A549 (cell line): ENCODE data around the gene ROPN1B. TPM values are rescaled to one million over a fixed set of nuclear protein-coding genes. Genes with fewer than 3 reads are reported as not detected.

Source experiments
- ATAC-seq, 2 experiments: fragments of 200-7000 bp in 1 of 2; fragments of >200 bp in 1 of 2; cut with Nextera tagmentation in 1 of 2; cut with Tn5 transposase in 1 of 2; 3 replicates each; pipeline versions ENCODE4 v1.8.0 to v1.9.1; 2018 to 2020; ENCODE audit warnings: mild to moderate bottlenecking in 1 of 2, moderate library complexity in 1 of 2
- CTCF ChIA-PET: fragments of 300-600 bp; sonication (Branson Sonifier 250); formaldehyde crosslinking; extraction: SDS; loops from one replicate; lab custom pipeline; 2021; ENCODE audit warnings: antibody characterized with exemption, inconsistent platforms; lab: Yijun Ruan, JAX
- POLR2A ChIA-PET: fragments of 350-600 bp; formaldehyde crosslinking; extraction: SDS; loops from one replicate; lab custom pipeline; 2021; ENCODE audit warnings: antibody characterized with exemption, inconsistent platforms; lab: Yijun Ruan, JAX
- DNase-seq, 2 experiments: peaks; one replicate each; pipeline versions ENCODE4 v3.0.0 to v3.0.0-alpha.2; 2011 to 2016; ENCODE audit warnings: low read depth in 1 of 2, low spot score in 1 of 2
- FAIRE-seq: peaks from 2 replicates; lab custom pipeline; 2011; peaks lifted over from hg19 to GRCh38; lab: Jason Lieb, UNC
- H3K27ac ChIP-seq, 2 experiments: fragments of >200 bp; sonication (Bioruptor Twin); formaldehyde crosslinking; 3 replicates each; pipeline ENCODE4 v1.5.1; 2016 to 2017
- H3K4me1 ChIP-seq: fragments of >200 bp; sonication (Bioruptor Twin); formaldehyde crosslinking; 3 replicates; pipeline ENCODE4 v1.6.1; 2016
- H3K4me2 ChIP-seq: fragments of >200 bp; sonication (Bioruptor Twin); formaldehyde crosslinking; 3 replicates; pipeline ENCODE4 v1.6.1; 2016
- H3K4me3 ChIP-seq: fragments of >200 bp; sonication (Bioruptor Twin); formaldehyde crosslinking; 3 replicates; pipeline ENCODE4 v1.5.1; 2016
- H3K9me3 ChIP-seq: fragments of >200 bp; sonication (Bioruptor Twin); formaldehyde crosslinking; 3 replicates; pipeline ENCODE4 v1.6.1; 2016
- CBX2 ChIP-seq: fragments of 200-600 bp; sonication (generic); IDR thresholded peaks from 2 replicates; pipeline ENCODE4 v1.6.1; 2016; ENCODE audit warnings: low read depth, mild to moderate bottlenecking, borderline replicate concordance
- CBX8 ChIP-seq: fragments of 200-600 bp; sonication (generic); IDR thresholded peaks from 2 replicates; pipeline ENCODE4 v1.6.1; 2016
- CHD2 ChIP-seq: fragments of 150-350 bp; IDR thresholded peaks from 2 replicates; pipeline ENCODE4 v1.6.1; 2014; ENCODE audit warnings: low read length; ENCODE audit not compliant: partially characterized antibody
- EHMT2 ChIP-seq: fragments of 200-600 bp; sonication (generic); IDR thresholded peaks from 2 replicates; pipeline ENCODE4 v1.6.1; 2016; ENCODE audit warnings: antibody characterized with exemption, low read depth, mild to moderate bottlenecking, moderate library complexity
- ESRRA ChIP-seq: fragments of 150-350 bp; IDR thresholded peaks from 2 replicates; pipeline ENCODE4 v1.6.1; 2014; ENCODE audit warnings: mild to moderate bottlenecking, low read length, borderline replicate concordance
- FOSB ChIP-seq: fragments of 250-450 bp; sonication (Bioruptor Pico); IDR thresholded peaks from 2 replicates; pipeline ENCODE4 v1.5.0; 2020; ENCODE audit warnings: mild to moderate bottlenecking, moderate library complexity
- FOSL2 ChIP-seq, 2 experiments: fragments of 450-650 bp in 1 of 2; fragments of >200 bp in 1 of 2; sonication (Bioruptor Twin) in 1 of 2; formaldehyde crosslinking; IDR thresholded peaks; 2 replicates each; pipeline versions ENCODE4 v1.5.0 to v1.6.1; 2016 to 2020; ENCODE audit warnings: mild to moderate bottlenecking in 1 of 2, moderate library complexity in 1 of 2
- GATA3 ChIP-seq: IDR thresholded peaks from 2 replicates; pipeline ENCODE4 v1.6.1; 2012; ENCODE audit warnings: borderline replicate concordance
- HDAC2 ChIP-seq: fragments of 200-600 bp; sonication (generic); IDR thresholded peaks from 2 replicates; pipeline ENCODE4 v1.6.1; 2016
- HEYL ChIP-seq: fragments of 250-450 bp; sonication (Bioruptor Pico); IDR thresholded peaks from 2 replicates; pipeline ENCODE4 v1.8.0; 2021; ENCODE audit warnings: mild to moderate bottlenecking, moderate library complexity
- JUN ChIP-seq, 2 experiments: fragments of >200 bp; sonication (Bioruptor Twin); formaldehyde crosslinking; IDR thresholded peaks; 2 replicates in 1 of 2; 3 replicates in 1 of 2; pipeline ENCODE4 v1.6.1; 2016 to 2017
- NFE2L2 ChIP-seq: fragments of 150-350 bp; conservative IDR thresholded peaks from 2 replicates; pipeline ENCODE4 v1.6.1; 2014; ENCODE audit warnings: low read length
- RCOR1 ChIP-seq: fragments of 150-350 bp; IDR thresholded peaks from 2 replicates; pipeline ENCODE4 v1.6.1; 2014; ENCODE audit warnings: antibody characterized with exemption, low read length, low read depth
- RFX5 ChIP-seq: fragments of 450-650 bp; IDR thresholded peaks from 2 replicates; pipeline ENCODE4 v1.7.1; 2014; ENCODE audit warnings: antibody characterized with exemption, mild to moderate bottlenecking, moderate library complexity
- RNF2 ChIP-seq: fragments of 200-600 bp; sonication (generic); IDR thresholded peaks from 2 replicates; pipeline ENCODE4 v1.6.1; 2016; ENCODE audit warnings: low read depth, mild to moderate bottlenecking, antibody characterized with exemption, moderate library complexity, borderline replicate concordance
- SREBF2 ChIP-seq: fragments of 450-650 bp; IDR thresholded peaks from 2 replicates; pipeline ENCODE4 v1.6.1; 2014; ENCODE audit warnings: mild to moderate bottlenecking, moderate library complexity
- ZFP36 ChIP-seq: fragments of 450-650 bp; IDR thresholded peaks from 2 replicates; pipeline ENCODE4 v1.6.1; 2014; ENCODE audit warnings: borderline replicate concordance; ENCODE audit not compliant: partially characterized antibody
- ZNF302 ChIP-seq: fragments of 250-450 bp; sonication (Bioruptor Pico); IDR thresholded peaks from 2 replicates; pipeline ENCODE4 v1.9.0; 2021; ENCODE audit warnings: inconsistent platforms, mild to moderate bottlenecking, moderate library complexity
- WGBS: methylation state at CpG from one replicate; pipeline ENCODE4 v1.1.6; 2017; ENCODE audit errors: missing lambda C conversion rate; 5-methylcytosine and 5-hydroxymethylcytosine counted together
- polyA plus RNA-seq, 4 experiments: library from polyadenylated mRNA; depleted of rRNA in 3 of 4; stranded (reverse); fragments of >200 nt; fragmentation: RNase III in 1 of 4; extraction: RNeasy Plus Mini Kit Qiagen cat#74134 plus additional on column Dnase treatment in 1 of 4; gene quantifications; 2 replicates in 3 of 4; 3 replicates in 1 of 4; pipeline ENCODE4 v1.2.3, GENCODE V29; 2011 to 2017
- TF ChIP-seq, protein P1 (sequence below): fragments of 150-350 bp; IDR thresholded peaks from 2 replicates; pipeline ENCODE4 v1.6.1; 2014; ENCODE audit warnings: low read depth, mild to moderate bottlenecking, low read length
- TF ChIP-seq, protein P2 (sequence below): IDR thresholded peaks from 2 replicates; pipeline ENCODE4 v1.6.1; 2012
- TF ChIP-seq, protein P3 (sequence below): fragments of 250-450 bp; sonication (Bioruptor Pico); IDR thresholded peaks from 2 replicates; pipeline ENCODE4 v1.5.0; 2021; ENCODE audit warnings: mild to moderate bottlenecking, moderate library complexity, borderline replicate concordance

ROPN1B gene
- polyA plus RNA-seq, 2 of the 4 experiments (the other 2 are of a cell fraction) = not detected

DNA sequence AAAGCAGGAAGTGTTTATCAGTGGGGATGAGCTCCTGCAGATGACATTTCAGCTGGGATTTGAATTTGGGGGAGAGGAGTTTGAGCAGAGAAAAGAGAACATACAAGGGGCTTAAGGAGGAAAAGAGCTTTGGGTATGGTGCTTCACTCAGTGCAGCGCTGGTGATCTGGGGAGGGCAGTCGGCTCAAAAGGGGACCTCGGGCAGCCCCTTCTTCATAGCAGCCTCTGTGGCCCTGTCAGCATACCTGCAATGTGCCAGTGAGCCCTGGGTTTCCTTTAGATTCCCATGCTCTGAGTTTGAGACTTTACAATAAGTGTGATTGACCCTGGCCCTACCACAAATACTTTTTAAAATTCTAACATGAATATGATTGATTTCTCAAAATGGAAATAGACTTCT lies 40.2 kb downstream of the ROPN1B start:
- H3K4me1 ChIP-seq = no peaks in the 10 kb centered on the region
- CTCF ChIA-PET = no interaction called here
- H3K9me3 ChIP-seq = no peaks in the 10 kb centered on the region
- ATAC-seq (no peak), DNase-seq (no peak)
- POLR2A ChIA-PET = no interaction called here
- no peak overlapping the region for H3K4me3 ChIP-seq
- no peak overlapping the region for H3K4me2 ChIP-seq
- H3K27ac ChIP-seq = no peak overlapping the region
- TF ChIP-seq RNF2 = no peak
- TF ChIP-seq ZFP36 = no peak
- TF ChIP-seq RCOR1 = no peak
- TF ChIP-seq GATA3 = no peak
- TF ChIP-seq FOSB (CRISPR knock-in tag) = no peak
- no peak for TF ChIP-seq CHD2
- TF ChIP-seq, protein P1, sequence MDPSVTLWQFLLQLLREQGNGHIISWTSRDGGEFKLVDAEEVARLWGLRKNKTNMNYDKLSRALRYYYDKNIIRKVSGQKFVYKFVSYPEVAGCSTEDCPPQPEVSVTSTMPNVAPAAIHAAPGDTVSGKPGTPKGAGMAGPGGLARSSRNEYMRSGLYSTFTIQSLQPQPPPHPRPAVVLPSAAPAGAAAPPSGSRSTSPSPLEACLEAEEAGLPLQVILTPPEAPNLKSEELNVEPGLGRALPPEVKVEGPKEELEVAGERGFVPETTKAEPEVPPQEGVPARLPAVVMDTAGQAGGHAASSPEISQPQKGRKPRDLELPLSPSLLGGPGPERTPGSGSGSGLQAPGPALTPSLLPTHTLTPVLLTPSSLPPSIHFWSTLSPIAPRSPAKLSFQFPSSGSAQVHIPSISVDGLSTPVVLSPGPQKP = no peak
- TF ChIP-seq ZNF302 (CRISPR knock-in tag) = no peak
- no peak for TF ChIP-seq NFE2L2
- TF ChIP-seq HEYL = no peak
- TF ChIP-seq, all 56 proteins: peak for 0
- 71% methylated on average over 3 of the region's 3 CpGs for WGBS
- FAIRE-seq = no peak

DNA sequence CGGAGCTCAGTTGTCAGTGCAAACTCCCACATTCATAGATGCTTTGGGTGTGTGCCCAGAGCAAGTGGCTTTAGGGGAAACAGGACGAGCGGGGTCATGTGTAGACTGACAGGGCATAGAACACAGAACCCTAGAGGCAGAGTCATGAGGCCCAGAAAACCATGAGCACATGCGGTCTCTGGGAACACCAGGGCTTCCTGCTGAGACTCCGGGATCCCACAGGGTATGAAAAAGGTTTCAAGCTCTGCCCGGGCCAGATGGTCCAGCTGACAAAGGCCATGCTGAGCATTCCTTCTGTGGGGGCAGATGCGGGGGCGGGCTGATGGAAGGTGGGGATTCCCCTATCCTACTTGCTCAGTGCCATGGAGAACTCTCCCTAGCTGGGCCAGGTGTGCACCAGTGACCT lies 44.8 kb downstream of the ROPN1B start:
- DNase-seq (no peak), FAIRE-seq (no peak), ATAC-seq (no peak)
- Histone ChIP-seq H3K4me1 (no peaks in the 10 kb centered on the region), H3K4me3 (no peak overlapping the region), H3K27ac (no peak overlapping the region), H3K9me3 (no peaks in the 10 kb centered on the region), H3K4me2 (no peak overlapping the region)
- POLR2A ChIA-PET = no interaction called here
- CTCF ChIA-PET = no interaction called here
- TF ChIP-seq, protein P2, sequence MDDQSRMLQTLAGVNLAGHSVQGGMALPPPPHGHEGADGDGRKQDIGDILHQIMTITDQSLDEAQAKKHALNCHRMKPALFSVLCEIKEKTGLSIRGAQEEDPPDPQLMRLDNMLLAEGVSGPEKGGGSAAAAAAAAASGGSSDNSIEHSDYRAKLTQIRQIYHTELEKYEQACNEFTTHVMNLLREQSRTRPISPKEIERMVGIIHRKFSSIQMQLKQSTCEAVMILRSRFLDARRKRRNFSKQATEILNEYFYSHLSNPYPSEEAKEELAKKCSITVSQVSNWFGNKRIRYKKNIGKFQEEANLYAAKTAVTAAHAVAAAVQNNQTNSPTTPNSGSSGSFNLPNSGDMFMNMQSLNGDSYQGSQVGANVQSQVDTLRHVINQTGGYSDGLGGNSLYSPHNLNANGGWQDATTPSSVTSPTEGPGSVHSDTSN = no peak
- TF ChIP-seq RCOR1 (no peak), EHMT2 (no peak), JUN (IDR thresholded peaks at IDR 0.05) (no peak), RFX5 (no peak), NFE2L2 (no peak), SREBF2 (no peak), CBX2 (no peak), ESRRA (no peak), FOSB (CRISPR knock-in tag) (no peak), FOSL2 (IDR thresholded peaks at IDR 0.05) (no peak), FOSL2 (CRISPR knock-in tag; IDR thresholded peaks at IDR 0.05) (no peak), HDAC2 (no peak), RNF2 (no peak), ZNF302 (CRISPR knock-in tag) (no peak), CBX8 (no peak)
- TF ChIP-seq, protein P3, sequence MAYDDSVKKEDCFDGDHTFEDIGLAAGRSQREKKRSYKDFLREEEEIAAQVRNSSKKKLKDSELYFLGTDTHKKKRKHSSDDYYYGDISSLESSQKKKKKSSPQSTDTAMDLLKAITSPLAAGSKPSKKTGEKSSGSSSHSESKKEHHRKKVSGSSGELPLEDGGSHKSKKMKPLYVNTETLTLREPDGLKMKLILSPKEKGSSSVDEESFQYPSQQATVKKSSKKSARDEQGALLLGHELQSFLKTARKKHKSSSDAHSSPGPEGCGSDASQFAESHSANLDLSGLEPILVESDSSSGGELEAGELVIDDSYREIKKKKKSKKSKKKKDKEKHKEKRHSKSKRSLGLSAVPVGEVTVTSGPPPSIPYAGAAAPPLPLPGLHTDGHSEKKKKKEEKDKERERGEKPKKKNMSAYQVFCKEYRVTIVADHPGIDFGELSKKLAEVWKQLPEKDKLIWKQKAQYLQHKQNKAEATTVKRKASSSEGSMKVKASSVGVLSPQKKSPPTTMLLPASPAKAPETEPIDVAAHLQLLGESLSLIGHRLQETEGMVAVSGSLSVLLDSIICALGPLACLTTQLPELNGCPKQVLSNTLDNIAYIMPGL (CRISPR knock-in tag) = no peak
- TF ChIP-seq, protein P1 = no peak
- 76% methylated on average over 8 of the region's 8 CpGs for WGBS
